ENCODE results near the gene DLGAP1.

The DLGAP1 gene

DNA sequence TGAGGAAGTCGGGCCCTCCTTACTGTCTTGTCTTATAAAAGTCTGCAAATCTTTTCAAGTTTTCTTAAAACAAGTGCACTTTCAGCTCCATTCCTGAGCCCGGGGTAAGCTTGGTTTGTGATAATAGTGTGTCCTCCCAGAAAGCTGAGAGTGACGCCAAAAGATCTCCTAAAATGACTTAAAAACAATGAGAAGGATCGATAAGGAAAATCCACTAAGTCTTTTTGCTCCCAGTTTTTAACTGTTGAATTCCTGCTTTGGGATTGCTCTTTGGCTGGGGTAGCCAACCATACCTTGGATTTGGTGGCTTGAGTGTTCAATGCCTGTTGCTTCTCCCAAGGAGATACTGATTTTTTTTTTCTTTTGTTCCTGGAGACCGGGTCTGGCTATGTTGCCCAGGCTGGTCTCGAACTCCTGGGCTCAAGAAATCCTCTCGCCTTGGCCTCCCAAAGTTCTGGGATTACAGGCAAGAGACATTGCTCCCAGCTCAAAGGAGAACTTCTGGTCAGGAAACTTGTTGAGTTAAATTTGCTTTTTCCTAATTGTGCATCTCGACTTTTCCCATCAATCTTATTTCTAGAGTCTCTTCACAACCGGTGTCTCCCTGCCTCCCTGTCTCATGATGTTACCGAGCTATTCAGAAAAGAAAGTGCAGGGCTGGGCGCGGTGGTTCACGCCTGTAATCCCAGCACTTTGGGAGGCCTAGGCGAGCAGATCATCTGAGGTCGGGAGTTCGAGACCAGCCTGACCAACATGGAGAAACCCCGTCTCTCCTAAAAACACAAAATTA, 1002.2 kb downstream of the DLGAP1 start:
- DNase-seq, result no peak

DNA sequence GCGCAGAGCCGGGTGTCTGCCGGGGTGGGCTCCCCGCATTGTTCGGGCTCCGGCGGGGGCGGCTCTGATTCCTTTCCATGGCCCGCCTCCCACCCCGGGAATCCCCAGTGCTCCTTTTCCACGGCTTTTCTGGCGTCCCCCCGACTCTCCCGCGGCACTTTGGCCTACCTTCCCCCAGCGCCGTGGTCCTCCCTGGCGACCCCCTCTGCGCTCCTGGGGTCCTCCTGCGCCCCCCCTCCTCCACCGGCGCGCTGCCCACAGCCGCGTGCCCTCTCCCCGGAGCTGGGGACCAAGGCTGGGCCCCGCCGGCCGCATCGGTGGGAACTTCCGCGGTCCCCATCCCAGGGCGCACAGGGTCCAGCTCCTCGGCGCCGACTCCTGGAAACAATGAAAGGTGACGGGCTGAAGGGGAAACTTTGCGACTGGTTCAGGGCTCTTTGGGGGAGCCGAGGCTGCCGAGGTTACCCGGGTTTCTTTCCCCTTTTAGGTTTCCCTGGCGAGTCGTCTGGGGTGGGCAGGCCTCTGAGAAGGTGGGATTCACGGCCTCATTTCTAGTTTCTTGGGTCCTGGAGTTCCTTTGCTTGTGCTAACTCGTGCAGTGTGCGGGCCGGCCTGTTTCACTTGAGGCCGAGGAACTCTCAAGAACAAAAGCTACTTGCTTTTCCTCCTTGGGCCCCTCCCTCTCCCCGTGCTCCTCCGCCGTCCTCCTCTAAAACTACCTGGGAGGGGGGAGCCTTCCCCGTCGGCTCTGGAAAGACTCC, 1002.9 kb downstream of the DLGAP1 start:
- DNase-seq, result no peak

DNA sequence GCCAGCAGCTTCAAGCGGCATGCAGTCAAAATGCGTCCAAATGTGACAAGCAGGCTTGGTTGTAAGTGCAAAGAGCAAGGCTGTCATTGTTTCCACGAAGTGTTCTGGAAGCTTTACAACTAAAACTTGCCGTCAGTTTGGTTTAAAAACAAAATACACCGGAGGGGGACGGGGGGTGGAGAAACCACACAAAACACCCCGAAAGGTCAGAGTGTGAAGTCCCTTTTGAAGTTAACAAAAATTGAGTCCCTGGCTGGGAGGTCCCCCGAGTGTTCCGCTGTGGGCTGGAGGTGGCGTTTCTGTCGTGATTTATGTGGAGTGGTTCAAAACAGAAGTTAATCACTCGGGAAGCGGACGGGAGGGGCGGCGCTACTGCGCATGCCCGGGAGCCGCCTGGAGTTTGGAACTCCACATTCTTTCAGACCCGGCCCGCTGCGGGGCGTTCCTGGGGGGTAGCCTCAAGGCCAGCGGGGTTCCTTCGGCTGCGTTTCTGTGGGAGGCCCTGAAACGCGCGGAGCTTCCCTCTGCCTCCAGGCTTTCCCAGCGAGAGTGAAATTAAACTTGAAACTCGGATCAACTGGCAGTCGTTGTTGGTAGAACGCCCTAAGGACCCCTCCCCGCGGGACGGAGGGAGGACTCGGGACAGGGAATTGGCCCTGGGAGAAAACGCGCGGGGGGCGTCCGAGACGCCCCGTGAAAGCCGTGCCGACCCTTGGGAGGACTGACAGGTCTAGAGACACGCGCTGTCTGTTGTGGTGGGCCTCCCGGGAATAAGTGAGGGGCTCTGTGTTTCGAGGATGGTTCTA, 1003.7 kb downstream of the DLGAP1 start:
- DNase-seq, result peak; percentile 61

DNA sequence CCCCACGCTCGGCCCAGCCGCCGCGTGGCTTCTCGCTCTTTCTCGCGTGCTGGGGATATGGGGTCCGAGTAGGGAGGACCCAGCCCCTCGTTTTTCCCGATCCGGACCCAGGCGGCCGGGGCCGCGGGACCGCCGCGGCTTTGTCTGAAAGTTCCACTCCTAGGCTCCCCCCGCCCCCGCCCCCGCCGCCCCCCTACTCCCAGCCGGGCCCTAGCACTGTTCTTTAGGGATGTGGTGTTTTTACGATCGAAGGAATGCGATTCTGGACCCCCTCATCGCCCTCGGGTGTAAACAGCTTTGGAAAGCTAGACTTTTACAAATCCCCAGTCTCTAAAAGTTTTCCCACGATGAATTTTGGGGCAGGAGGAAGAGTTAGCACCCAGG, 1004.3 kb downstream of the DLGAP1 start:
- DNase-seq, result no peak

DNA sequence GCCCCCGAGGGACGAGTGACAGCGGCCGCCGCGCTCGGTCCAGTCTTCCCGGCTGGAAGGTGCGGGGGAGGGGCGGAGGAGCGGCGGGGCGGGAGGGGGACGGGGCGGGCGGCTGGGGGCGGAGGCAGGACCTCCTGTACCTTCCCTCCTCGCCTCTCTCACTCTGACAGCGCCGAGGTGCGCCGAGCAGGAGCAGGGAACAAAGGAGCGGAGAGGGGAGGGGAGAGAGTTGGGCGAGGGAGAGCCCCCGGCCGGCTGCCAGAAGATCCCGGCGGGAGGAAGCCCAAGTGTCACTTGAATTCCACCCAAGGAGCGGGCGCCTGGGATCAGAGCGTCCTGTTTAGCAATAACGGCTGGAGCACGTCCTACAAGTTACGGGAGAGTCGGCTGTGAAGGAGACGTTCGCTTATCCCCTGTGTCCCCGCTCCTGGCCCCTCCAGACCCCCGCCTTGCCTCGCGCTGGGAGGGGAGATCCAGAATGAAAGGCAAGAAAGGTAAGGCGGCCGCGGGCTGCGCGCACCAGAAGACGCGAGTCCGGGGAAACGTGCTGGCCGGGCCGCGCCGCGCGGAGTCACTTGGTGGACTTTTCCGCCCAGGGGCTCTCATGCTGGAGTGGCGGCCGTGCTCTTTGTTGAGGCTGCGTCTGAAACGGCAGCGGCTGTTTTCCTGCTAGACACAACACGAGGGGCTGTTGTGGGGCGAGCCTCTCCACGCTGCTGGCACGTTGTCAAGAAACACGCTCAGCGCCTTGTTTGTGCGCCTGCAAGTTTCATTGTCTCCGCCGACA, 1004.9 kb downstream of the DLGAP1 start, which contains the start of gene TGIF1:
Gene TGIF1, plus strand, starts transcription at position 161 of the 787 bp plus-strand sequence. Its CDS starts 318 bp downstream, at position 479.
- peak; percentile 15 for DNase-seq

DNA sequence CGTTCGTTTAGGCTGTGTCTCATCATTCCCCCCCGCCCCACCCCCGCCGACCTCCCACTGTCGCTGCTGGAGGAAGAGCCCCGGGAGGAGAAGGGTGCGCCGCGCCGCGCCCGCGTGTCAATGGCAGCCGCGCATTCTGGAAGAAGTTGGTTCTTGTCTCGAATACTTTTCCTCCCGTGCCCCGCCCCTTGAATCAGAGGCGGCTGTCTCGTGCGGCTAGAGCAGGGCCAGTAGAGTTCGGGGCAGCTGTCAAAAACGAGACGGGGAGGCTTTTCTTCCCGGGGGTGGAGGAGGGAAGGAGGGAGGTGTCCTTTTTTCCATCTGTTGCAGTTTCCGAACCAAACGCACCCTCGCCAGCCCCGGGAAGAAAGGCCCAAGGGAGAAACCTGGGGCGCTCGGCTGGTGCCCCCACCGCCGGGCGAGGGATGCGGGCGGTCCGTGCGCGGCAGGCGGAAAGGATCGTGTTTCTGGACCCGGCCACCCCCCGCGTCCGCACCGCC, 1005.5 kb downstream of the DLGAP1 start:
- DNase-seq, result peak; percentile 35

DNA sequence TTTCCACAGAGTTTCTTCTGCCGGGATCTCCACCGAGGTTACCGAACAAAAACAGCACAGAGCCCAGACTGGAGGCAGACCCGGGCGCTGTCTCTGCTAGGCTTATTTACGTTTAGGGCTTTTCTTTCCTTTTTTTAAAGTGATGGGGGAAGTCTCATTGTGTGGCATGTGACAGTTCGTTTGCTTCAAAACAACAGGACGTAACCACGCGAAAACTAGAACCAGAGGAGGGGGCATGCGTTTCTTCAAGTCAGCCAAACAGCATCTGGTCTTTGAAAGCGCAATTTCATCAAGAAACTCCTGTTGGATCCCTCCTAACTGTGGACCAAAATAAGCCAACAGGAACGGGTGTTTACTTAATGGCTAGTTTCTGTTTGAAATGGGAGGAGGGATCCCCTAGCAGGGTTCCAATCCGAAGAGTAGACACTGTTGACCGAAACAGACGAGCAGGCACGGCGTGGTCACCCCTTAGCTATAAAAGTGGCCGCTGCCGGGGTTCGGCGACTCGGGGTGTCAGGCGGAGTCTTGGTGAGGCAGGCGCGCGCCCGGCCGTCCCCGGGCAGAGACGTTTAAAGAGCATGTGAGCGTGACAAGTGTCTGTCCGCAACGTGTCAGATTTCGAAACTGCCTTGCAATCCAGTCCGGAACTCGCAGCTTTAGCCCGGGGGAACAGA, 1006.1 kb downstream of the DLGAP1 start:
- peak; percentile 36 for DNase-seq

DNA sequence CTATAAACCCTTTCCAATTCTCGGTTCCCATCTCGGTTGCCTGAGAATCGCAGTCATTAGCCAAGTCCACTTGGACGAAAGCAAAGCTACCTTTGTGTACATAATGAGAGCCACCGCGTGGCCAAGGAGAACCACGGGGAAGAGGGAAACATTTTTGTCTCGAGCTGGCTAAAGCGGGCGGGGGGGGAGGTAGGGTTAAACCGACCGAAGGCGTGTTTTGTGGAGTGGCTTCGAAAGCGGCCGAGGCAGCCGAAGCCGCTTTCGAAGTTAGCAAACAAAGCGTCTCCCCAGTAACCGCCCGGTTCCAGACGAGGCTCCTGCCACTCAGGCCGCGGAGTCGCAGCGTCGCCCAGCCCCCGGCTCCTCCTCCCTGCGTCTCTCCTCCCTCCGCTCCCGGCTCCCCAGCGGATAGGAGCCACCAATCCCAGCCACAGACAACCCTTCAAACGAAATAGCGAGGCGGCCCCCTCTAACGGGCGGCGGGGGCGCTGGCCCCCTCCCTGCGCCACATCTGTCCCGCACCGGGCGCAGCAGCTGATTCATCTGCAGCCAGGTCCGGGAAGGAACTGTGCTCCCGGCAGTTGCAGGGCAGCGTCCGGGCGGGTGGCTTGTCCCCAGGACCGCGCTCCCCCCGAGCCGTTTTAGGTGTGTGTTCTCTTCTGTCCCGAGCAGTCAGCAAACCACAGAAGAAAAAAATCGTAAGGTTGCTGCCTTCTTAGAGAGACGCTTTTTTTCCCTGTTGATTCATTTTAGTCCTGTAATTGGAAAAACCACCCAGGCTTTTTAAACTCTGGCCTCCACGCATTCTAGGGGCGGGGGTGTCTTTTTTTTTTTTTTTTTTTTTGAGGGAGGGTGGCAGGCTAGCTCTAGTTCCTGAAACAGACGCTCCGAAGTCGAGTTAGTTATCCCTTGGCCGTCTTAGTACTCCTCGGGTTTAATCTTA, 1006.9 kb downstream of the DLGAP1 start:
- DNase-seq, result peak; percentile 87

DNA sequence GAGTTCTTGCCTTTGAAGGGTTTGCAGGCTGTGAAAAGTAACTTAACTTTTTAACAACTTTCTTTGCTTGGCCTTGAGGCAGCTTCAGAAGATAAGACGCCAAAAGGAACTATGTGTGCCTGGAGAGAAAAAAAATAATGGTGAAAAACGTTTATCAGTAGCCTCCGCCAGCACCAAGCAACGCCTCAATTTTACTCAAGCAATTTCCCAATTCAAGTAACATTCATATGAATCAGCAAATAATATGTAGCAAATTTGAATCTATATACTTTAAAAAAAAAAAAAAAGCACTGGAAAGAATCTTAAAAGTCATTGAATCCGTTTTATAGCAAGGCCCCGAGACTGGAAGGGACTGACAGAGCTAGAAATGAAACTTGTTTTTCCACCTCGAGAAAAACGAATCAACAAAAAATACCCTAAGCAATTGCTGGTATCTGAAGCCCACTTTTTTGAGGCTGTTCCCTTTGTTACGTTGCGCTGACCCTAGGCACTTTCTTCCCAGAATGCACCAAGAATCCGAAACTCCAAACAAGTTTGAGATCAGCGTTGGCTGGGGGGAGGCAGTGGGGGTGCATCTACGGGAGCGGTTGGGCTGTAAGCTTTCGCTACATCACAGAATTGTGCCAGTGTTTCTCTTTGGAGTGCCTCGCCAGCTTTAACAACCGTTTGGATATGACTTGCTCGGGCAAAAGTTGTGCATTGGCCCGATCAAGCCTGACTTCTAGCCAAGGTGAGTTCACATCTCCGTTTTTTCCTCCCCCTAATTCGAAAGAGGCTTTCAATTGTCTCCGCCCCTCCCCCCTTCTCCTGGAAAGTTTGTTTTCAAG, 1007.8 kb downstream of the DLGAP1 start:
- DNase-seq, result no peak

Data from GDM1 (cell line).